ENCODE data around the gene ITPKB. TPM values are rescaled to one million over a fixed set of nuclear protein-coding genes. Genes with fewer than 3 reads are reported as not detected.

The ITPKB gene
- total and polyA plus RNA-seq, 2 experiments from 2014 or later = 0.31 to 5.2 TPM

- TF ChIP-seq, protein P1, sequence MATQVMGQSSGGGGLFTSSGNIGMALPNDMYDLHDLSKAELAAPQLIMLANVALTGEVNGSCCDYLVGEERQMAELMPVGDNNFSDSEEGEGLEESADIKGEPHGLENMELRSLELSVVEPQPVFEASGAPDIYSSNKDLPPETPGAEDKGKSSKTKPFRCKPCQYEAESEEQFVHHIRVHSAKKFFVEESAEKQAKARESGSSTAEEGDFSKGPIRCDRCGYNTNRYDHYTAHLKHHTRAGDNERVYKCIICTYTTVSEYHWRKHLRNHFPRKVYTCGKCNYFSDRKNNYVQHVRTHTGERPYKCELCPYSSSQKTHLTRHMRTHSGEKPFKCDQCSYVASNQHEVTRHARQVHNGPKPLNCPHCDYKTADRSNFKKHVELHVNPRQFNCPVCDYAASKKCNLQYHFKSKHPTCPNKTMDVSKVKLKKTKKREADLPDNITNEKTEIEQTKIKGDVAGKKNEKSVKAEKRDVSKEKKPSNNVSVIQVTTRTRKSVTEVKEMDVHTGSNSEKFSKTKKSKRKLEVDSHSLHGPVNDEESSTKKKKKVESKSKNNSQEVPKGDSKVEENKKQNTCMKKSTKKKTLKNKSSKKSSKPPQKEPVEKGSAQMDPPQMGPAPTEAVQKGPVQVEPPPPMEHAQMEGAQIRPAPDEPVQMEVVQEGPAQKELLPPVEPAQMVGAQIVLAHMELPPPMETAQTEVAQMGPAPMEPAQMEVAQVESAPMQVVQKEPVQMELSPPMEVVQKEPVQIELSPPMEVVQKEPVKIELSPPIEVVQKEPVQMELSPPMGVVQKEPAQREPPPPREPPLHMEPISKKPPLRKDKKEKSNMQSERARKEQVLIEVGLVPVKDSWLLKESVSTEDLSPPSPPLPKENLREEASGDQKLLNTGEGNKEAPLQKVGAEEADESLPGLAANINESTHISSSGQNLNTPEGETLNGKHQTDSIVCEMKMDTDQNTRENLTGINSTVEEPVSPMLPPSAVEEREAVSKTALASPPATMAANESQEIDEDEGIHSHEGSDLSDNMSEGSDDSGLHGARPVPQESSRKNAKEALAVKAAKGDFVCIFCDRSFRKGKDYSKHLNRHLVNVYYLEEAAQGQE (IDR thresholded peaks at IDR 0.05; ENCODE audit: unreplicated experiment) = no peak
- TF ChIP-seq ZNF331 (CRISPR knock-in tag; IDR thresholded peaks at IDR 0.05; ENCODE audit: low read depth) (no peak), POLR2AphosphoS5 (IDR thresholded peaks at IDR 0.05; ENCODE audit: low read depth) (no peak), ZNF114 (CRISPR knock-in tag; IDR thresholded peaks at IDR 0.05) (no peak), NANOG (IDR thresholded peaks at IDR 0.05; ENCODE audit: borderline replicate concordance) (no peak), CREB1 (CRISPR knock-in tag; IDR thresholded peaks at IDR 0.05; ENCODE audit: low read depth) (no peak), EZH2phosphoT487 (IDR thresholded peaks at IDR 0.05; ENCODE audit: unreplicated experiment) (no peak), EZH2 (IDR thresholded peaks at IDR 0.05; ENCODE audit: low read depth, unreplicated experiment) (no peak)
- TF ChIP-seq, protein P2, sequence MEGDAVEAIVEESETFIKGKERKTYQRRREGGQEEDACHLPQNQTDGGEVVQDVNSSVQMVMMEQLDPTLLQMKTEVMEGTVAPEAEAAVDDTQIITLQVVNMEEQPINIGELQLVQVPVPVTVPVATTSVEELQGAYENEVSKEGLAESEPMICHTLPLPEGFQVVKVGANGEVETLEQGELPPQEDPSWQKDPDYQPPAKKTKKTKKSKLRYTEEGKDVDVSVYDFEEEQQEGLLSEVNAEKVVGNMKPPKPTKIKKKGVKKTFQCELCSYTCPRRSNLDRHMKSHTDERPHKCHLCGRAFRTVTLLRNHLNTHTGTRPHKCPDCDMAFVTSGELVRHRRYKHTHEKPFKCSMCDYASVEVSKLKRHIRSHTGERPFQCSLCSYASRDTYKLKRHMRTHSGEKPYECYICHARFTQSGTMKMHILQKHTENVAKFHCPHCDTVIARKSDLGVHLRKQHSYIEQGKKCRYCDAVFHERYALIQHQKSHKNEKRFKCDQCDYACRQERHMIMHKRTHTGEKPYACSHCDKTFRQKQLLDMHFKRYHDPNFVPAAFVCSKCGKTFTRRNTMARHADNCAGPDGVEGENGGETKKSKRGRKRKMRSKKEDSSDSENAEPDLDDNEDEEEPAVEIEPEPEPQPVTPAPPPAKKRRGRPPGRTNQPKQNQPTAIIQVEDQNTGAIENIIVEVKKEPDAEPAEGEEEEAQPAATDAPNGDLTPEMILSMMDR (conservative IDR thresholded peaks at IDR 0.05; ENCODE audit: low read depth in 2 of 2) = no peak
- TF ChIP-seq, protein P3, sequence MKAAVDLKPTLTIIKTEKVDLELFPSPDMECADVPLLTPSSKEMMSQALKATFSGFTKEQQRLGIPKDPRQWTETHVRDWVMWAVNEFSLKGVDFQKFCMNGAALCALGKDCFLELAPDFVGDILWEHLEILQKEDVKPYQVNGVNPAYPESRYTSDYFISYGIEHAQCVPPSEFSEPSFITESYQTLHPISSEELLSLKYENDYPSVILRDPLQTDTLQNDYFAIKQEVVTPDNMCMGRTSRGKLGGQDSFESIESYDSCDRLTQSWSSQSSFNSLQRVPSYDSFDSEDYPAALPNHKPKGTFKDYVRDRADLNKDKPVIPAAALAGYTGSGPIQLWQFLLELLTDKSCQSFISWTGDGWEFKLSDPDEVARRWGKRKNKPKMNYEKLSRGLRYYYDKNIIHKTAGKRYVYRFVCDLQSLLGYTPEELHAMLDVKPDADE (IDR thresholded peaks at IDR 0.05) = no peak
Observed at GRCh38 chr1:226677027-226678020, 61.8 kb downstream of the ITPKB start (continued).

- Histone ChIP-seq H3K27ac (ENCODE audit: low read depth) (no peak overlapping the region), H2AFZ (no peak overlapping the region), H3K4me2 (no peak overlapping the region), H4K20me1 (replicated peaks; ENCODE audit: insufficient read depth) (no peaks in the 10 kb centered on the region), H3K27me3 (ENCODE audit: insufficient read depth) (peaks cover 30% of the 10 kb centered on the region), H3K9me2 (ENCODE audit: insufficient read depth) (no peaks in the 10 kb centered on the region), H3K4me3 (no peak overlapping the region), H3K36me3 (ENCODE audit: insufficient read depth) (no peaks in the 10 kb centered on the region), H3K4me1 (ENCODE audit: insufficient read depth) (peaks cover 13% of the 10 kb centered on the region), H3K79me2 (replicated peaks; ENCODE audit: insufficient read depth) (no peaks in the 10 kb centered on the region), H3F3A (replicated peaks; ENCODE audit: low read depth) (no peaks in the 10 kb centered on the region)
- no peak for ATAC-seq
- Mint-ChIP-seq H3K9me3 (no peaks in the 10 kb centered on the region), H3K36me3 (ENCODE audit: low read depth) (no peaks in the 10 kb centered on the region), H3K27ac (no peak overlapping the region), H3K27me3 (ENCODE audit: insufficient read depth, low read depth, poor library complexity) (peaks cover 30% of the 10 kb centered on the region), H3K4me3 (no peak overlapping the region), H3K4me1 (peaks cover 41% of the 10 kb centered on the region)
- no peak for TF ChIP-seq ZNF114 (CRISPR knock-in tag; IDR thresholded peaks at IDR 0.05)
- TF ChIP-seq, protein P2 (conservative IDR thresholded peaks at IDR 0.05; ENCODE audit: low read depth in 2 of 2) = no peak
- no peak for TF ChIP-seq POLR2AphosphoS5 (IDR thresholded peaks at IDR 0.05; ENCODE audit: low read depth)
- no peak for TF ChIP-seq EZH2phosphoT487 (IDR thresholded peaks at IDR 0.05; ENCODE audit: unreplicated experiment)
- no peak for DNase-seq (ENCODE audit: low spot score)
Observed at GRCh38 chr1:226676381-226676780, 62.7 kb downstream of the ITPKB start.

Data from GM23338 (cell line).